ENCODE measurements around the gene AP2A1.

AP2A1 gene

GRCh38 chr19:49746206-49746958 is 20.4 kb upstream of the AP2A1 start:
- Histone ChIP-seq H3K4me3 (ENCODE audit: low read depth, low read length) (no peak overlapping the region), H3K4me1 (ENCODE audit: control insufficient read depth, insufficient read depth, low read length, unreplicated experiment) (no peaks in the 10 kb centered on the region), H3K36me3 (ENCODE audit: insufficient read depth, low read length) (no peaks in the 10 kb centered on the region), H3K79me2 (ENCODE audit: control insufficient read depth, insufficient read depth, low read length, unreplicated experiment) (no peaks in the 10 kb centered on the region), H3K27me3 (ENCODE audit: insufficient read depth, low read length) (no peaks in the 10 kb centered on the region), H2AFZ (ENCODE audit: low read length, unreplicated experiment) (no peak overlapping the region), H3K27ac (ENCODE audit: low read depth, low read length) (no peak overlapping the region)

DNA sequence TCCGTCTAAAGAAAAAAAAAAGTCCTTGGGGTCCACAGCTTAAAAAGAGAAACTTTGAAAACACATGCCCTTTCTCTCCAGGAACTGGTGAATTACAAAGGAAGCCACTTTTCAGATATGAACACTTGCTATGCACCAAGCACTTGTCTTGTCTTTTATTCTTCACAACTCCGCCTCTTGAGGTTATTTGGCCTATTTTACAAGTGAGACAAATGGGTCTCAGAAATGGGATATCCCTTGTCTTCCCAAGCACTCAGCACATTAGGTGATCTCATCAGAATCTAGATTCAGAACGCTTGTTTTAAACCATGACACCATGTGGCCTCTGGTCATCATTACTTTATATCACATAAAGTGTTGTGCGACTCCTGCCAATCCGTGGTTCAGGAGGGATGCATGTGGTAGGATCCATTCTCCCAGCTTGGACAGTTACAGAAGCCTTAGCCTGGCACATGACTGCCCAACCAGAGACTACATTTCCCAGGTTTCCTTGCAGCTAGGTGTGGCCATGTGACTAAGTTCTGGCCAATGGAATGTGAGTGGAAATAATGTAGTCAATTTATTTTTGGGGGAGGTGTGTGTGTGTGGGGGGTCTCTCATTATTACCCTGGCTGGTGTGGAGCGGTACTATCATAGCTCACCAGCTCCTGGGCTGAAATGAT is 17.6 kb upstream of the AP2A1 start:
- no peaks in the 10 kb centered on the region for H3K36me3 ChIP-seq (ENCODE audit: insufficient read depth, low read length)
- no peak overlapping the region for H2AFZ ChIP-seq (ENCODE audit: low read length, unreplicated experiment)
- no peak overlapping the region for H3K27ac ChIP-seq (ENCODE audit: low read depth, low read length)

DNA sequence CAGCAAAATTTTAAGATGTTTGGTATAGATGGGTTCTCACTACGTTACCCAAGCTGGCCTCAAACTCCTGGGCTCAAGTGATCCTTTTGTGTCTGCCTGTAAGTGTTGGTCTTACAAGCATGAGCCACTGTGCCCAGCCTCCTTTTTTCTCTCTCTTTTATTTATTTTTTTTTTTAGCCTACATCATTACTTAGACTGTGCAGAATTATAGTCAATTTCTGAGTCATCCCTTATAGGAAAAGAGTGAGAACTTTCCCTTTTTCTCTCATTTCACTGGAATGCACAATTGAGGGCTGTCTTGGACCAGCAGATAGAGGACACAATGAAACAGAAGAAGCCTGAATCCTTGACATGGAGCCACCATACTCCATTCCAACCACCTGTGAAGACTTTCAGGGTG is 17.0 kb upstream of the AP2A1 start:
- Histone ChIP-seq H3K4me3 (ENCODE audit: low read depth, low read length) (no peak overlapping the region), H3K36me3 (ENCODE audit: insufficient read depth, low read length) (no peaks in the 10 kb centered on the region), H2AFZ (ENCODE audit: low read length, unreplicated experiment) (no peak overlapping the region), H3K27me3 (ENCODE audit: insufficient read depth, low read length) (no peaks in the 10 kb centered on the region), H3K4me1 (ENCODE audit: control insufficient read depth, insufficient read depth, low read length, unreplicated experiment) (no peaks in the 10 kb centered on the region), H3K79me2 (ENCODE audit: control insufficient read depth, insufficient read depth, low read length, unreplicated experiment) (no peaks in the 10 kb centered on the region), H3K27ac (ENCODE audit: low read depth, low read length) (no peak overlapping the region)

More for the DNA sequence above, 17.6 kb upstream of the AP2A1 start:
- no peaks in the 10 kb centered on the region for H3K79me2 ChIP-seq (ENCODE audit: control insufficient read depth, insufficient read depth, low read length, unreplicated experiment)
- H3K4me1 ChIP-seq (ENCODE audit: control insufficient read depth, insufficient read depth, low read length, unreplicated experiment): no peaks in the 10 kb centered on the region
- no peak overlapping the region for H3K4me3 ChIP-seq (ENCODE audit: low read depth, low read length)
- H3K27me3 ChIP-seq (ENCODE audit: insufficient read depth, low read length): no peaks in the 10 kb centered on the region

DNA sequence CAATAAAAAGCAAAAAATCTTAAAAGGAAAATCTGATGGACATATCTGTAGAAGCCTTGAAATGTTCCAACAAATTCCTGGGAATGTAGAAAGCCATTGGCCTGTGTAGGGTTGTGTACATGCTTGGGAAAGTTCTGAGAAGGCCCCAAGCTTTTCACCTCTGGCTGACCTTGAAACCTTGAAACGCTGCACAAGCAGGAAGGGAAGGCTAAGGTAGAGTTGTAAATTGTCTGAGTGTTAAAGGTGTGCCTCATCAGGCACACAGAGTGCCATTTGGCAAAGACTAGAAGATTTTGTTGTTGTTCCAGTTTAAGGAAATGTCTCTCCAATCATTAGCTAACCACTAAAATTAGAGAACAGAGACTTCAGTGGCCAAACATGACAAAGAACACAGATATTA is 14.1 kb upstream of the AP2A1 start:
- Histone ChIP-seq H3K27ac (ENCODE audit: low read depth, low read length) (no peak overlapping the region), H3K27me3 (ENCODE audit: insufficient read depth, low read length) (no peaks in the 10 kb centered on the region), H3K36me3 (ENCODE audit: insufficient read depth, low read length) (no peaks in the 10 kb centered on the region), H2AFZ (ENCODE audit: low read length, unreplicated experiment) (no peak overlapping the region), H3K4me3 (ENCODE audit: low read depth, low read length) (no peak overlapping the region), H3K79me2 (ENCODE audit: control insufficient read depth, insufficient read depth, low read length, unreplicated experiment) (no peaks in the 10 kb centered on the region), H3K4me1 (ENCODE audit: control insufficient read depth, insufficient read depth, low read length, unreplicated experiment) (no peaks in the 10 kb centered on the region)

DNA sequence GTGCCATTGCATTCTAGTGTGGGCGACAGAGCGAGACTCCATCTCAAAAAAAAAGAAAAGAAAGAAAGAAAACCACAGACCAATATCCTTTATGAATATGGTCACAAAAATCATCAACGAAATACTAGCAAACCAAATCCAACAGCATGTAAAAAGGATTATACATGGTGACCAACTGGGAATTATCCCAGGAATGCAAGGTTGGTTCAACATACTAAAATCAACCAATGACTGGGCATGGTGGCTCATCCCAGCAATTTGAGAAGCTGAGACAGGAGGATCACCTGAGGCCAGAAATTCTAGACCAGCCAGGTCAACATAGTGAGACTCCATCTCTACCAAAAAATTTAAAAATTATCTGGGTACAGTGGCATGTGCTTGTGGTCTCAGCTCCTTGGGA is 10.8 kb upstream of the AP2A1 start:
- Histone ChIP-seq H3K36me3 (ENCODE audit: insufficient read depth, low read length) (no peaks in the 10 kb centered on the region), H3K4me1 (ENCODE audit: control insufficient read depth, insufficient read depth, low read length, unreplicated experiment) (peaks cover 3% of the 10 kb centered on the region), H3K27ac (ENCODE audit: low read depth, low read length) (0 out of 2 replicates have a peak overlapping the region, but pooled peaks have one; percentile 5)

DNA sequence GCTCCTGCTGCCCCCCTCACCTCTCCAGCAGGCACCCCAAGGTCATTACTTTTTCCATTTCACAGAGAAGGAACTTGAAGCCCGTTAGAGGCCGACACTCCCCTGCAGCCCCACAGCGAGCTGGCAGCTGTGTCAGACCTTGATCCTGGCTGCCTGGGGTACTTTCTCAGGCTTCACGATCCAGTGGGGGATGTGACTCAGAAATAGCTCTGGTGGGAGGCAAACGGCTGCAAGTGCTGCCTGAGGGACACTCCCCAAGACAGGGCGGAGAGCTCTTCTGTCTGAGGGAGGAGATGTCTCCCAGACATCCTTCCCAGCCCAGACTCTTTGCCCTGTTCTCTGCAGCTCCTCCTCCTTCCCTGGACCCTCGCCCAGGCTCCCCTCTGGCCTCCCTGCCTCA is 8.5 kb upstream of the AP2A1 start:
- Histone ChIP-seq H3K27me3 (ENCODE audit: insufficient read depth, low read length) (no peaks in the 10 kb centered on the region), H3K4me1 (ENCODE audit: control insufficient read depth, insufficient read depth, low read length, unreplicated experiment) (peaks cover 7% of the 10 kb centered on the region), H3K79me2 (ENCODE audit: control insufficient read depth, insufficient read depth, low read length, unreplicated experiment) (no peaks in the 10 kb centered on the region), H2AFZ (ENCODE audit: low read length, unreplicated experiment) (no peak overlapping the region), H3K36me3 (ENCODE audit: insufficient read depth, low read length) (no peaks in the 10 kb centered on the region), H3K27ac (ENCODE audit: low read depth, low read length) (no peak overlapping the region), H3K4me3 (ENCODE audit: low read depth, low read length) (no peak overlapping the region)

More for the DNA sequence above, 10.8 kb upstream of the AP2A1 start:
- no peak overlapping the region for H3K4me3 ChIP-seq (ENCODE audit: low read depth, low read length)
- H2AFZ ChIP-seq (ENCODE audit: low read length, unreplicated experiment): no peak overlapping the region
- H3K27me3 ChIP-seq (ENCODE audit: insufficient read depth, low read length): no peaks in the 10 kb centered on the region
- no peaks in the 10 kb centered on the region for H3K79me2 ChIP-seq (ENCODE audit: control insufficient read depth, insufficient read depth, low read length, unreplicated experiment)

- Histone ChIP-seq H3K79me2 (ENCODE audit: control insufficient read depth, insufficient read depth, low read length, unreplicated experiment) (no peaks in the 10 kb centered on the region), H2AFZ (ENCODE audit: low read length, unreplicated experiment) (no peak overlapping the region), H3K4me3 (ENCODE audit: low read depth, low read length) (no peak overlapping the region), H3K36me3 (ENCODE audit: insufficient read depth, low read length) (no peaks in the 10 kb centered on the region), H3K27me3 (ENCODE audit: insufficient read depth, low read length) (no peaks in the 10 kb centered on the region), H3K4me1 (ENCODE audit: control insufficient read depth, insufficient read depth, low read length, unreplicated experiment) (peaks cover 7% of the 10 kb centered on the region), H3K27ac (ENCODE audit: low read depth, low read length) (peak overlapping the region; percentile 34)
These were observed 5.6 kb upstream of the AP2A1 start for GRCh38 chr19:49761249-49761624.

- H2AFZ ChIP-seq (ENCODE audit: low read length, unreplicated experiment): peak overlapping the region; percentile 77
- peaks cover 7% of the 10 kb centered on the region for H3K4me1 ChIP-seq (ENCODE audit: control insufficient read depth, insufficient read depth, low read length, unreplicated experiment)
- no peaks in the 10 kb centered on the region for H3K27me3 ChIP-seq (ENCODE audit: insufficient read depth, low read length)
- H3K79me2 ChIP-seq (ENCODE audit: control insufficient read depth, insufficient read depth, low read length, unreplicated experiment): no peaks in the 10 kb centered on the region
- no peaks in the 10 kb centered on the region for H3K36me3 ChIP-seq (ENCODE audit: insufficient read depth, low read length)
- peak overlapping the region; percentile 34 for H3K27ac ChIP-seq (ENCODE audit: low read depth, low read length)
- H3K4me3 ChIP-seq (ENCODE audit: low read depth, low read length): no peak overlapping the region
These were observed 5.0 kb upstream of the AP2A1 start for GRCh38 chr19:49761625-49762311.

DNA sequence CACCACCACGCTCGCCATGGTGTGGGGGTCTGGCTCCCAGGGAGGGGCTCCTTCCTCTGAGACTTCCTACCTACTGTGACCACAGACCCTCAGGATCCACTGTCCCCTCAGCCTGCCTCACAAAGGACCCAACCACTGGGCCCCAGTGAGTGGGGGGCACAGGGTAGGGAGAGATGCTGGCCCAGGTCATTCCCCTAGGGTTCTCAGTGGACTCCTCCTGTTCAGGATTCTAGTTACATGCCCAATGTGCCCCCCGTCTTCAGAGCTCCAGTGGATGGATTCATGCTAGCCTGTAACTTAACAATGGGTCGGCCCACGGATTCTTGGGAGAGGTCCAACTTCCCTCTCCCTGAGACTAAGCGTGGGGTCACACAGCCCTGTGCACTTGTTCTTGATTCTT is 3.6 kb upstream of the AP2A1 start, which contains the start of gene TSKS:
TSKS (minus strand) TSS at position 77 of the 400 bp plus-strand sequence; CDS start at position 18, 59 bp downstream.
- H3K79me2 ChIP-seq (ENCODE audit: control insufficient read depth, insufficient read depth, low read length, unreplicated experiment): peaks cover 13% of the 10 kb centered on the region
- H3K4me3 ChIP-seq (ENCODE audit: low read depth, low read length): no peak within 1 kb of the TSS
- peaks cover 8% of the 10 kb centered on the region for H3K4me1 ChIP-seq (ENCODE audit: control insufficient read depth, insufficient read depth, low read length, unreplicated experiment)
- H2AFZ ChIP-seq (ENCODE audit: low read length, unreplicated experiment): no peak within 1 kb of the TSS
- no peaks in the 10 kb centered on the region for H3K36me3 ChIP-seq (ENCODE audit: insufficient read depth, low read length)
- H3K27ac ChIP-seq (ENCODE audit: low read depth, low read length): no peak within 1 kb of the TSS
- H3K27me3 ChIP-seq (ENCODE audit: insufficient read depth, low read length): no peaks in the 10 kb centered on the region

DNA sequence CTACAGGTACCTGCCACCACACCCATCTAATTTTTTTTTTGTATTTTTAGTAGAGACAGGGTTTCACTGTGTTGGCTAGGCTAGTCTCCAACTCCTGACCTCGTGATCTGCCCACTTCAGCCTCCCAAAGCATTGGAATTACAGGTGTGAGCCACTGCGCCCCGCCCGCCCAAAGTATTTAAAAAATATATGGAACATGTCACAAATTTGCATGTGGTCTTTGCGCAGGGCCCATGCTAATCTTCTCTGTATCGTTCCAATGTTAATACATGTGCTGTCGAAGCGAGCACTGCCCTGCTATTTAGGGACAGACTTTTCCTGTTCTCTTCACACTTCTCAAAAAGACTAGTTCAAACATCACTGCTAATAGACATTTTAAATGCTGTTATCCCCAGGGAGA is 2.5 kb upstream of the AP2A1 start:
- peaks cover 11% of the 10 kb centered on the region for H3K4me1 ChIP-seq (ENCODE audit: control insufficient read depth, insufficient read depth, low read length, unreplicated experiment)
- peaks cover 23% of the 10 kb centered on the region for H3K79me2 ChIP-seq (ENCODE audit: control insufficient read depth, insufficient read depth, low read length, unreplicated experiment)
- no peak overlapping the region for H2AFZ ChIP-seq (ENCODE audit: low read length, unreplicated experiment)
- H3K36me3 ChIP-seq (ENCODE audit: insufficient read depth, low read length): no peaks in the 10 kb centered on the region
- H3K27me3 ChIP-seq (ENCODE audit: insufficient read depth, low read length): no peaks in the 10 kb centered on the region
- no peak overlapping the region for H3K4me3 ChIP-seq (ENCODE audit: low read depth, low read length)
- H3K27ac ChIP-seq (ENCODE audit: low read depth, low read length): no peak overlapping the region

Data from ACC112 (cell line).